ENCODE measurements around the gene GALNTL6.
"Not testable (repeated sequence)": the region's sequence is repeated elsewhere in the genome, so short reads cannot be mapped to it uniquely, and the experiment has no call there.

GALNTL6 gene

DNA sequence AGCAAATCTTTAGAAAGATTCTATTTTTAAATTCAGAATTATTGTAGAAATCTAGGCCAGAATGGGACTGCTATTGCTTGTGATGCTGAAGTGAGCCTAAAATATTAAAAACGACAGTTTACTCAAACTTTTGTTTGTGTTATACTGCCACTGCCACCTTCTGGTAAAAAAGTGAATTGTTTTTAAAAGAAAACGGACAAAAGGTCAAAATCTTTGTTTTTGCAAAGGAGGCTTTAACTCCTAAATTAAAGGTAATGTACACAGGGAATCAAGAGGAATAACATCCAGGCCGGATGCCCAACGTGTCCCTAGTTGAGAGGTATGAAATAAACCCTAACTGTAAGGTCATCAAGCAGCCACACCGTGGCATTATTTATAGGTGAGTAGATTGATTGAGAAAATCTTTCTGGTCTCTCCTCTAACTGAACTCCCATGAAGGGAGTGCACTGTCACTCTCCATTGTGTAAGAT, 1017.1 kb downstream of the GALNTL6 start:
- DNase-seq: no peak

DNA sequence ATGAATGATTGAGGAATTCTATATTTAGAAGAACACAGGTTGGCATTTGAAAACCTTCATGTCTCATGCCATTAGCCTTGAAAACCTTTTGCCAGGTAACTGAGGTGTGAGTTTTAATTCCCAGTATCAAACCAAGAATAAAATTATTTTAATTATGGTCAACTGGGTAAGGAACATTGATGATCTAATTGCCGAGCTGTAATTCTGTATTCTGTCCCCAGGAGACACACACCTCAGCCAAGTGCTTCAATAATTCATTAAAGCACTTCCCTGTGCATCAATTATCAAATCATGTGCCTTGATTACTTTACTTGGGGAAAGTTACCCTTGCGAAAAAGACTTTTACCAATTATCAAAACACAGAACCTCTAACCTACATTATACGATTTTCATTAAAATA, 1023.5 kb downstream of the GALNTL6 start:
- no peak for DNase-seq

DNA sequence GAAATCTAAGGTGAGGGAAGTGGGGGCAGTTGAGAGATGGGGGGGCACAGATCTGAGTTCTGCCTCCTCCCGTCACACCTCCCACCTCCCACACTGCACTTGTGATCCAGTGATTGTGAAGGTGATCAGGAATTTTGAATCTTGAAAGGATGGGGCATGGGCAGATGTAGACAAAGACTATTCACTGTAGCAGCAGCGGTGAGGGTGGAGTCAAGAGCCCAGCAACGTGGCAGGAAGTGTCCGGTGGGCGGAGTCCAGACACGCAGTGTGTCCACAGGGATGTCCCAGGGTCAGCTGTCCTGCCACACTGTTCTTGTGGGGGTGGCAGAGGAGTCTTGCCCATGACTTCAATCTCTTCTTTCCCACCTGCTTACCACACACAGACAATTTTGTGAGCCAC, 1024.9 kb downstream of the GALNTL6 start:
- DNase-seq: no peak

DNA sequence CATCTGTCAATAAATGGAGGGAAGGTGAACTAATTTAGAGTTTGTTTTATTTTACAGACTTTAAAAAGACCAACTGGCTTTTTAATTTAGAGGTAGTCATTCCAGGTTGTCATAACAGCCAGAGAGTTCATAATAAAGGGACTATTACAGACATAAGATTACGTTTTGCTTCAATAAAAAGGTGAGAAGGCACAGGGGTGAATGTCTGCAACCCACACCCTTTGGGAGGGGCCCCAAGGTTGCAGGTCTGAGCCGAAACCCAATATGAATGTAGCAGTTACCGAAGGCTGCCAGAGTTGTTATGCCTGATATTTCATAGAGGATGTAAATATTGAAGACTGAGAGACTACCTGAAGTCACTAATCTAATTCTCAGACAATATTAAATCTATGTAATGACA, 1025.7 kb downstream of the GALNTL6 start:
- no peak for DNase-seq

- no peak for DNase-seq
These were observed 1029.6 kb downstream of the GALNTL6 start for GRCh38 chr4:172842779-172843178.

DNA sequence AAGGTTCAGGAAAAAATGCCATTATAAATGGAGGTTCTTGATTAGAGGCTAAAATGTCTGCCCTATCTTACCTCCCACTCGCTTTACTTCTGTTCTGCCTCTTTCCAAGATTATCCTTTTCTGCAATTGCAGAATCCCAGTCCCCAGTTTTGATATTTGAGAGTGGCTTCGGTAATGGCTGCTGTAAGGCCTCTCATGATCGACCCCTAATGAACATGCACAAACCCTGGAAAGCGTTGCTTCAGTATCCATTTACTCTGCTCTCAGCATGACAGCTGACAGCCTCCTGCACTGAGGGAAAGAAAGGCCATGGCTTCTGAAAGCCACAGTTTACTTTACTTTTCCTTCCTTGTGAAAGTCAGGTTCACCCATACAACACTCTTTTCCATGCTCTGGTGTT, 1030.0 kb downstream of the GALNTL6 start:
- no peak for DNase-seq

GRCh38 chr4:172844556-172844955, 1031.4 kb downstream of the GALNTL6 start:
- no peak for DNase-seq

- no peak for DNase-seq
These were observed 1032.1 kb downstream of the GALNTL6 start for GRCh38 chr4:172845281-172845680.

DNA sequence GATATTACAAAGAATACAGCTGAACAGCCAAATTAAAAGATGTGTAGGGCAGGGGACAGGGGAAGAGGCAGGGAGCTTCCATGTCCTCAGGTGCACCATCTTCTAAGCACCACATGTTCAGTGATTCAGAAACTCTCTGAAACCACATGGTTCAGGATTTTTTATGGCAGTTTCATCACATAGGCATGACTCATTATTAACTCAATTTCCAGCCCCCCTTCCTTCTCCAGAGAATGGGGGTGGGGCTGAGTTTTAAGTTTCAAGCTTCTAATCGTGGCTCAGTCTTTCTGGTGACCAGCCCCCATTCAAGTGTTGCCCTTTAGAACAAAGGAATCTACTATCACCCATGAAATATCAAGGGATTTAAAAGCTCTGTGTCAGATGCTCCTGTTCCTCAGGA, 1037.6 kb downstream of the GALNTL6 start:
- no peak for DNase-seq

GRCh38 chr4:172851534-172851933, 1038.3 kb downstream of the GALNTL6 start:
- no peak for DNase-seq

GRCh38 chr4:172857026-172857425, 1043.8 kb downstream of the GALNTL6 start:
- no peak for DNase-seq

DNA sequence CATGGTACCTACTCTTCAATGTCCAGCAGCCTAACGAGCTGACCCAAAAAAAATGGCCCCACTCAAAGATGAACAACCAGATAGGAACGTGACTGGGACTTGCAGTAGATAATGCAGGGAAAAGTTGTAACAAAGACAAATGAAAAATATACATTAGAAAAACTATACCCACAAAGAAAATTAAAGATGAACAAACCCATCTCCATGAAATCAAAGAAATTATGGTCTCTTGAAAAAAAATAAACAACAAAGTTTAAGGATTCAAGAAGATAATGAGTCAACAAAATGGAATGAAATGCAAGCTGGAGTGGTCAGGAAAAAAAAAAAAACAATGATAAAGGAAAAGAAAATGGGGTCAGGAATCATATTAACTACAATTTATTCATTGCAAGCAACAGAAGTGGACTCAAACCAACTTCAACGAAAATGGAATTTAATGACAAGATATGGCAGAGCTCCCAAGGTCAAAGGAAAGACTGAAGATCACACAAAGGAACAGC, 1045.6 kb downstream of the GALNTL6 start:
- no peak for DNase-seq

DNA sequence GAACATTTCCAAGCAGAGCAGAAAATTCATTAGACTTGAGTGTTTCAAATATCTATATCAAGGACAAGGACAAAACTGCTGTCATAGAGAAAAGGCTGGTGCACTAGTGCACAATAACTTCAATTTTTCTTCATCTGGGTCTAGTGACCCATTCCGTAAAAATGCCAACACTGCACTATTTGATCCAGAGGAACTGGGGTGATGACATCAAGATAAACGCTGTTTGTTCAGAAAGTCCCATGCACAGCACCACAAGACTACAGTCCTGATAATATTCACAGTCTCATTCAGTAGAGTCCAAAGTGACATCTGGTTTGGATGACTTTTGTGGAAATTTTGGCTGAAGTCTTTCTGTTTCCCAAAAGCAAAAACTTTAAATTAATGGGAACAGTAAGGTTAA, 1051.9 kb downstream of the GALNTL6 start:
- DNase-seq: no peak

DNA sequence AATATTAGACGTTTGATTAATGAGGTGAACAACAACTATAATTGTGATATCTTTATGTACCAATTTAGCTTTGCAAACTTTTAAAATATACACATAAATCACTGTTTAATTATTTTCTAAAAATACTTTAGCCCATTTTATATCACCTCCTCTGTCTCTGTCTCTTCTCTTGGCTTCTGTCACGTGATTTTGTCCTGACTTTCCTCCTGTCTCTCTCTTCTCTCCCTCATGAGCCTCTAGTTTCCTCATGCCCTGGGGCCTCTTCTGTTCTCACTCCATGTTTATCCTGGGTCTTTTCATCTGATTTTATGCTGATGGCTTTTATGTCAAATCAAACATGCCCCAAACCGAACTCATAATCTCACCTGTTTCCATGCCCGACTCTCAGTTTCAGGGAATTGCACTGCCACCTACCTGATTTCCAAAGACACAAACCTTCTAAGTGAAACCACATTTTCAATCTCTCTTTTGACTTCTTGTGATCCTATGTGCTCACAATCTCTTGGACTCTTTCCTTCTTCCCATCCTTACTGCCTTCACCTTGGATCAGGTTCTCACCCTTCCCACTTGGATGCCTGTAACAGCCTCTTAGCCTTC, 1052.4 kb downstream of the GALNTL6 start:
- DNase-seq: no peak

- DNase-seq: no peak
These were observed 1053.2 kb downstream of the GALNTL6 start for GRCh38 chr4:172866421-172866820.

- no peak for DNase-seq
These were observed 1054.6 kb downstream of the GALNTL6 start for GRCh38 chr4:172867835-172868234.

GRCh38 chr4:172868271-172868670, 1055.1 kb downstream of the GALNTL6 start:
- no peak for DNase-seq

DNA sequence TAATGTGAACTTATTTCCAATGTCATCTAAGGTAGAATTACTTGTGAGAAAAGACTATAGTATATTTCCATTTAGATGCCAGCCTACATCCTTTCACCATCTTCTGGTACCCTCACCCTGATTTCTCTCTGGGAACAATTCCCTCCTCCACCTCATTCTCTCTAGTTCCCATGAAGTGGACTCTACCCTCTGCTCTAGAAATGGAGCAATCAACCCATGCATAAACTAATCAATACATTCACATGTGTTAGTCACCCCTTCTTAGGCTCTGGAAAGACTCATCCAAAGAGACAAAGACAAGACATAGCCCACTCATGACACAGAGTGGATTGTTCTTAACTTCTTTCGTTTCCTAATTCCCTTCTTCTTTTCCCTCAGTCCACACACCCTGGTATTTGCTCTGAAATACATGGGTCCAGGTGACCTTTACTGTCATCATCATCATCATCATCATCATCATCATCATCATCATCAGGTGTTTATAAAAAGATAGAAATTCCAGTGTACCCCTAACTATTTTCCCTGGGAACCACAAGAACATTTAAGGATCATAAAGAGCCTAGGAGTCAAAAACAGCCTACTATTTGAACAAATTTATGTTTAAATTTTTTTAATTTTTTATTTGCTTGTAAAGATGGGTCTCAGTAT, 1056.5 kb downstream of the GALNTL6 start:
- DNase-seq: no peak

DNA sequence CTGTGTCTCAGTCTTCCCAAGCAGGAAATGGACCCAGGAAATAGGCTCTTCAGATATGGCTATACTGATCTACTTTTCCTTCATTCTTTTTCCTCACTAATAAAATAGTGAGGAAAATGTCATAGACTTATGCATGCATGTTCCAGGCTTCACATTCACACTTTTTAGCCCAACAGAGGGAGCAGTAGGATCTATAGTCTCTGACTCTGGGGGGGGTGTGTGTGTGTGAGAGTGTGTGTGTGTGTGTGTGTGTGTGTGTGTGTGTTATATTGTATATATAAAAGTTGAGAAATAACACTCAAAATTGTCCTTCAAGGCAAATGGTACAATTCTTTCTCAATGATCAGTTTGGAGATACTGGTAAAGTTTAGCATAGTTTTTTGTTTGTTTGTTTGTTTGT, 1058.2 kb downstream of the GALNTL6 start:
- no peak for DNase-seq

DNA sequence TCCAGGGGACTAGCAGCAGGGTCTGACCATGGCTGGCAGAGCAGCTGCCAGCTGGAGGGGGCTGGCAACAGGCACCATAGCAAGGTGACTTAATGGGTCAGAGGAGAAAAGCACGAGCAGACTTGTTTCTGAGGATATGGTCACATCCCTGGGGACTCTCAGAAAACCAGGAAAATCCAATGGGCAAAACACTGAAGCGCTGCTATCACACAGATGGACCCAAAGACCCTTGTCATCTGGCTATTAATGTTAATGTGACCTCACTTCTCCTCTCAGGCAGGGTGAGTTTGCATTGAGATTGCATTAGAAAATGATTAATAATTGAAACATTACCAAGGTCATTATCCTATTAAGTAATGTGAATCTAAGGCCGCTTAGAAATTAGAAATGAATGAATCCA, 1061.7 kb downstream of the GALNTL6 start:
- no peak for DNase-seq

- no peak for DNase-seq
These were observed 1063.2 kb downstream of the GALNTL6 start for GRCh38 chr4:172876394-172876793.

DNA sequence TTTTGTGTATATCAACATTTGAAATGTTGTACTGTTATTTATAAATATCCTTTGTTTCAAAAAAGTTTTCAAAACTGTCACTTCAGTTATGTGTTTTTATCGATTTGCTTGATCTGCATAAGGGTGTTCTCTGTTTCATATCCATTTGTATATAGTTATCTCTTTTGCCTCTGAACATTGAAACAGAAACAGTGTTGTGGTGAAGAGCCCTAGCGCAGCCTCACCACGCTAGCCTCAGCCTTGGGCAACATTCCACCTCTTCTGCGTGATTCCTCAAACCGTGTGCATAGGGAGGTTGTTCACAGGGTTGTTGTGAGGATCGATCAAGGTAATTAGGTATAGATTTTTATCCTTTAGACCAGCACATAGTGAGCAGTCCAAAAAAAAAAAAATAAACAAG, 1068.4 kb downstream of the GALNTL6 start:
- DNase-seq: no peak

GRCh38 chr4:172887358-172887757, 1074.2 kb downstream of the GALNTL6 start:
- DNase-seq: not testable (repeated sequence)

DNA sequence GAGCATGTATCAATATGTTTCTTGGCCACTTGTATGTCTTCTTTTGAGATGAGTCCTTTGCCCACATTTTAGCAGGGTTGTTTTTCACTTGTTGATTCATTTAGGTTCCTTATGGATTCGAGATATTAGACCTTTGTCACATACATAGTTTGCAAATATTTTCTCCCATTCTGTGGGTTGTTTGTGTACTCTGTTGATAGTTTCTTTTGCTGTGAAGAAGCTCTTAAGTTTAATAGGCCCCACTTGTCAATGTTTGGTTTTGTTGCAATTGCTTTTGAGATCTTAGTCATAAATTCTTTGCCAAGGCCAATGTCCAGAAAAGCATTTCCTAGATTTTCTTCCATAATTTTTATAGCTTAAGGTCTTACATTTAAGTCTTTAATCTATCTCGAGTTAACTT, 1074.8 kb downstream of the GALNTL6 start:
- DNase-seq: no peak

GRCh38 chr4:172892300-172892699, 1079.1 kb downstream of the GALNTL6 start:
- DNase-seq: no peak

Data from CD4-positive, alpha-beta T cell treated with Interleukin-6 for 4 hours (primary cell).